Common myeloid progenitor, CD34-positive (primary cell): ENCODE results near the gene ZNF668.
"Not testable (repeated sequence)": the region's sequence is repeated elsewhere in the genome, so short reads cannot be mapped to it uniquely, and the experiment has no call there.

ENCODE experiments used
- CTCF ChIA-PET: fragments of 350-600 bp; sonication (Branson Sonifier 250); formaldehyde crosslinking; loops from one replicate; lab custom pipeline; 2021; ENCODE audit warnings: antibody characterized with exemption; lab: Charles Lee
- POLR2A ChIA-PET: fragments of 350-600 bp; sonication (Branson Sonifier 250); formaldehyde crosslinking; loops from one replicate; lab custom pipeline; 2021; ENCODE audit warnings: antibody characterized with exemption; lab: Charles Lee
- DNase-seq, 3 donors: peaks; one replicate each; pipeline versions ENCODE4 v3.0.0 to v3.0.0-alpha.2; 2013
- H3K27ac ChIP-seq, 2 experiments: 1 replicate in 1 of 2; 2 replicates in 1 of 2; pipeline ENCODE4 v1.7.0; 2013; ENCODE audit warnings: inconsistent platforms in 2 of 2, low read length in 2 of 2, mild to moderate bottlenecking in 2 of 2, low read depth in 1 of 2, moderate library complexity in 1 of 2; ENCODE audit not compliant: severe bottlenecking in 2 of 2, insufficient read depth in 1 of 2, poor library complexity in 1 of 2
- H3K27me3 ChIP-seq, 5 experiments: replicated peaks in 2 of 5; 1 replicate in 3 of 5; 2 replicates in 2 of 5; pipeline versions ENCODE4 v1.6.1 to v1.7.0; 2013; ENCODE audit warnings: low read length in 4 of 5, mild to moderate bottlenecking in 2 of 5, moderate library complexity in 2 of 5, inconsistent platforms in 1 of 5; ENCODE audit not compliant: insufficient read depth in 5 of 5, control insufficient read depth in 4 of 5
- H3K36me3 ChIP-seq, 4 experiments: 1 replicate in 2 of 4; 2 replicates in 2 of 4; pipeline versions ENCODE4 v1.6.1 to v1.7.0; 2013; ENCODE audit warnings: low read length in 3 of 4, control low read depth in 1 of 4, mild to moderate bottlenecking in 1 of 4; ENCODE audit not compliant: control insufficient read depth in 4 of 4, insufficient read depth in 4 of 4
- H3K4me1 ChIP-seq, 4 experiments: 1 replicate in 3 of 4; 2 replicates in 1 of 4; pipeline versions ENCODE4 v1.6.1 to v1.7.1; 2013; ENCODE audit warnings: low read length in 3 of 4, mild to moderate bottlenecking in 3 of 4, control low read depth in 1 of 4, inconsistent platforms in 1 of 4, moderate library complexity in 1 of 4; ENCODE audit not compliant: control insufficient read depth in 4 of 4, insufficient read depth in 4 of 4; ENCODE audit errors: control extremely low read depth in 1 of 4
- H3K4me3 ChIP-seq, 7 experiments: 1 replicate in 4 of 7; 2 replicates in 3 of 7; pipeline versions ENCODE4 v1.5.1 to v1.7.0; 2013; ENCODE audit warnings: mild to moderate bottlenecking in 7 of 7, low read length in 6 of 7, moderate library complexity in 6 of 7, inconsistent platforms in 2 of 7, low read depth in 2 of 7, control low read depth in 1 of 7; ENCODE audit not compliant: insufficient read depth in 4 of 7, control insufficient read depth in 1 of 7; ENCODE audit errors: extremely low read depth in 1 of 7
- H3K9me3 ChIP-seq, 5 experiments: 1 replicate in 4 of 5; 2 replicates in 1 of 5; pipeline versions ENCODE4 v1.6.1 to v1.7.1; 2013; ENCODE audit warnings: low read length in 4 of 5, mild to moderate bottlenecking in 2 of 5, inconsistent platforms in 1 of 5, low read depth in 1 of 5, moderate library complexity in 1 of 5; ENCODE audit not compliant: control insufficient read depth in 4 of 5, insufficient read depth in 2 of 5; ENCODE audit errors: control extremely low read depth in 1 of 5
- WGBS: methylation state at CpG from one replicate; pipeline ENCODE4 v1.1.5; 2013; ENCODE audit not compliant: insufficient coverage; 5-methylcytosine and 5-hydroxymethylcytosine counted together

Gene ZNF668

GRCh38 chr16:31100876-31101641, 27.0 kb upstream of the ZNF668 start:
- POLR2A ChIA-PET, H3K27ac ChIP-seq, H3K27me3 ChIP-seq, DNase-seq, H3K36me3 ChIP-seq, H3K4me1 ChIP-seq, H3K9me3 ChIP-seq, H3K4me3 ChIP-seq: not testable (repeated sequence)
- CTCF ChIA-PET, result interaction anchor here (0.9 to 3.9 kb wide), 10 partner anchors 9 to 142 kb away, joined by 3 to 16 read pairs (median 4); partner anchors contain the start of genes ZNF646 and ZNF668
- WGBS, result 97% methylated on average over 10 of the region's 13 CpGs

GRCh38 chr16:31099860-31100638, 26.0 kb upstream of the ZNF668 start:
- DNase-seq, result no peak
- WGBS, result 84% methylated on average over 4 of the region's 4 CpGs
- ChIA-PET POLR2A (no interaction called here), CTCF (interaction anchor here (0.7 to 3.9 kb wide), 10 partner anchors 12 to 114 kb away, joined by 3 to 16 read pairs (median 3); partner anchors contain the start of genes ZNF646 and ZNF668)
- Histone ChIP-seq H3K27ac (no peak overlapping the region), H3K4me1 (peaks cover 3 to 8% (median 6%) of the 10 kb centered on the region in 4 experiments), H3K9me3 (peaks cover 0 to 5% (median 0%) of the 10 kb centered on the region in 5 experiments), H3K36me3 (no peaks in the 10 kb centered on the region), H3K27me3 (no peaks in the 10 kb centered on the region), H3K4me3 (no peak overlapping the region)

GRCh38 chr16:31094424-31095120, 20.5 kb upstream of the ZNF668 start, which contains the start of gene VKORC1:
TSS of gene VKORC1 (minus strand) at chr16:31094797. CDS start at chr16:31094729, 68 bp downstream.
- Histone ChIP-seq H3K27ac (peak within 1 kb of the TSS in 1 of 2 experiments; percentile 73), H3K4me3 (peak within 1 kb of the TSS; percentile 77 to 97 (median 84)), H3K27me3 (no peaks in the 10 kb centered on the region), H3K36me3 (peaks cover 0 to 16% (median 13%) of the 10 kb centered on the region in 4 experiments), H3K4me1 (peaks cover 3 to 21% (median 19%) of the 10 kb centered on the region in 4 experiments), H3K9me3 (no peaks in the 10 kb centered on the region)
- ChIA-PET POLR2A (interaction anchor here (0.7 to 1.4 kb wide), 2 partner anchors 20 to 23 kb away, joined by 4 to 5 read pairs; partner anchors contain the start of genes KAT8, ZNF646 and ZNF668), CTCF (interaction anchor here (0.7 to 2.2 kb wide), 11 partner anchors 19 to 159 kb away, joined by 3 to 8 read pairs (median 3); partner anchors contain the start of genes HSD3B7, ZNF646 and ZNF668)
- DNase-seq, result peak; percentile 94 to 96 (median 96)
- under 1% methylated on average over 56 of the region's 69 CpGs for WGBS

GRCh38 chr16:31094088-31094423, 20.0 kb upstream of the ZNF668 start:
- Histone ChIP-seq H3K9me3 (no peaks in the 10 kb centered on the region), H3K27ac (peak overlapping the region in 1 of 2 experiments; percentile 73), H3K4me1 (peaks cover 3 to 21% (median 19%) of the 10 kb centered on the region in 4 experiments), H3K4me3 (peak overlapping the region; percentile 77 to 97 (median 84)), H3K27me3 (no peaks in the 10 kb centered on the region), H3K36me3 (peaks cover 0 to 19% (median 17%) of the 10 kb centered on the region in 4 experiments)
- POLR2A ChIA-PET, result interaction anchor here (0.7 to 1.4 kb wide), 2 partner anchors 20 to 24 kb away, joined by 4 to 5 read pairs; partner anchors contain the start of genes KAT8, ZNF646 and ZNF668
- under 1% methylated on average over 20 of the region's 20 CpGs for WGBS
- CTCF ChIA-PET, result interaction anchor here (0.6 to 2.0 kb wide), 8 partner anchors 20 to 309 kb away, joined by 3 to 7 read pairs (median 3); partner anchors contain the start of genes HSD3B7, ZNF646 and ZNF668
- DNase-seq, result peak in 1 of 3 donors; percentile 19

GRCh38 chr16:31093132-31093703, 19.2 kb upstream of the ZNF668 start:
- Histone ChIP-seq H3K4me3 (peak overlapping the region in 2 of 7 experiments; percentile 93 to 97), H3K4me1 (peaks cover 3 to 21% (median 19%) of the 10 kb centered on the region in 4 experiments), H3K9me3 (no peaks in the 10 kb centered on the region), H3K36me3 (peaks cover 2 to 26% (median 25%) of the 10 kb centered on the region in 4 experiments), H3K27me3 (no peaks in the 10 kb centered on the region), H3K27ac (no peak overlapping the region)
- POLR2A ChIA-PET, result interaction anchor here (1.0 to 1.4 kb wide), 2 partner anchors 24 to 87 kb away, joined by 4 to 5 read pairs; partner anchors contain the start of genes FUS and KAT8
- 75% methylated on average over 5 of the region's 17 CpGs for WGBS
- peak; percentile 34 to 53 (median 39) for DNase-seq
- CTCF ChIA-PET, result interaction anchor here (1.0 to 2.0 kb wide), 5 partner anchors 8 to 111 kb away, joined by 3 to 7 read pairs (median 4); partner anchors contain the start of gene HSD3B7

GRCh38 chr16:31092330-31092729, 18.3 kb upstream of the ZNF668 start:
- peaks cover 3 to 21% (median 19%) of the 10 kb centered on the region in 4 experiments for H3K4me1 ChIP-seq
- DNase-seq, result no peak
- 92% methylated on average over 3 of the region's 5 CpGs for WGBS
- no peak overlapping the region for H3K27ac ChIP-seq
- CTCF ChIA-PET, result interaction anchor here (0.8 to 1.5 kb wide), 8 partner anchors 9 to 364 kb away, joined by 3 to 6 read pairs (median 4); partner anchors contain the start of genes ZNF646 and ZNF668
- POLR2A ChIA-PET, result interaction anchor here (1.0 kb wide), 1 partner anchor 88 kb away, joined by 4 read pairs; the partner anchor contains the start of gene FUS
- peaks cover 2 to 29% (median 27%) of the 10 kb centered on the region in 4 experiments for H3K36me3 ChIP-seq
- H3K27me3 ChIP-seq, result no peaks in the 10 kb centered on the region
- no peaks in the 10 kb centered on the region for H3K9me3 ChIP-seq
- H3K4me3 ChIP-seq, result no peak overlapping the region
